Adrenal gland (tissue), 12 donors: ENCODE results near the gene GALNT4. TPM values are rescaled to one million over a fixed set of nuclear protein-coding genes. Genes with fewer than 3 reads are reported as not detected.

Experiments used
- DNase-seq, 7 donors: peaks; one replicate each; pipeline ENCODE4 v3.0.0-alpha.2; 2019 to 2020
- H3K27ac ChIP-seq, 5 donors: fragments of 200-600 bp; sonication (generic) in 4 of 5; 1 replicate in 3 of 5; 2 replicates in 2 of 5; pipeline versions ENCODE4 v1.5.1 to v1.8.0; 2016 to 2020; ENCODE audit warnings: mild to moderate bottlenecking in 1 of 5
- H3K27me3 ChIP-seq: fragments of 200-600 bp; 2 replicates; pipeline ENCODE4 v1.8.0; 2021
- H3K36me3 ChIP-seq, 2 donors: fragments of 200-600 bp; replicated peaks in 1 of 2; 1 replicate in 1 of 2; 2 replicates in 1 of 2; pipeline versions ENCODE4 v1.5.1 to v1.8.0; 2018 to 2022
- H3K4me1 ChIP-seq, 2 donors: fragments of 200-600 bp; replicated peaks in 1 of 2; 1 replicate in 1 of 2; 2 replicates in 1 of 2; pipeline versions ENCODE4 v1.5.1 to v1.8.0; 2018 to 2021
- H3K4me3 ChIP-seq, 4 donors: fragments of 200-600 bp; sonication (generic) in 3 of 4; one replicate each; pipeline ENCODE4 v1.5.1; 2016 to 2018
- H3K9me3 ChIP-seq, 3 donors: fragments of 200-600 bp; sonication (generic) in 1 of 3; replicated peaks in 1 of 3; 1 replicate in 2 of 3; 2 replicates in 1 of 3; pipeline versions ENCODE4 v1.5.1 to v1.8.0; 2016 to 2021
- POLR2A ChIP-seq, 2 donors: fragments of 450-650 bp; IDR thresholded peaks; one replicate each; pipeline ENCODE4 v1.6.1; 2017; ENCODE audit warnings: antibody characterized with exemption in 2 of 2, mild to moderate bottlenecking in 2 of 2, moderate library complexity in 1 of 2
- WGBS, 4 donors: extraction: QIAGEN DNeasy Blood & Tissue Kit in 2 of 4; methylation state at CpG; one replicate each; pipeline versions ENCODE4 v1.1.5 to v1.1.7; 2013 to 2017; 5-methylcytosine and 5-hydroxymethylcytosine counted together
- intact Hi-C, 2 donors: fragments of 100-400 bp; cut with DNase I; formaldehyde crosslinking; loops; one replicate each; pipeline versions ENCODE4 v1.14.1 to v1.15.0; 2022 to 2023
- polyA plus RNA-seq, 3 donors: library from polyadenylated mRNA; stranded (reverse); fragments of 200-250 nt in 2 of 3; fragments of 350-450 nt in 1 of 3; fragmentation: Illumina TruSeq in 1 of 3; extraction: RNeasy Lipid Tissue Mini Kit (QIAGEN cat#74804) in 1 of 3; gene quantifications; one replicate each; pipeline ENCODE4 v1.2.3, GENCODE V29; 2013 to 2014
- total RNA-seq, 9 donors: library from RNA; depleted of rRNA in 4 of 9; stranded (reverse); fragments of >200 nt in 4 of 9; fragments of 120-200 nt in 1 of 9; fragmentation: NEBNext Ultra II Directional in 1 of 9; extraction: Animal tissue kit (Norgen Biotek cat#: 25700) in 1 of 9; gene quantifications; one replicate each; pipeline versions ENCODE4 v1.1.0 to v1.2.4, GENCODE V29; 2013 to 2023
- TF ChIP-seq, protein P1 (sequence below), 6 experiments: fragments of 450-650 bp in 4 of 6; fragments of 200-600 bp in 2 of 6; sonication (generic) in 1 of 6; IDR thresholded peaks; 1 replicate in 5 of 6; 2 replicates in 1 of 6; pipeline versions ENCODE4 v1.5.1 to v1.8.0; 2016 to 2021; ENCODE audit warnings: antibody characterized with exemption in 6 of 6, mild to moderate bottlenecking in 2 of 6, moderate library complexity in 1 of 6
- donor health status: healthy with polysubstance abuse.
- donor health status: Bipolar disorder and iron deficiency.
- donor health status: DM: yes; HTN: yes; CAD: no.
- donor health status: DM: no; HTN: no; CAD: no.
- donor health status: DM: no; HTN: no; CAD: no.
- donor health status: DM: yes; HTN: yes; CAD: no.

Gene GALNT4
- total and polyA plus RNA-seq, 12 donors = 0.74 to 7.2 (median 5.3) TPM

DNA sequence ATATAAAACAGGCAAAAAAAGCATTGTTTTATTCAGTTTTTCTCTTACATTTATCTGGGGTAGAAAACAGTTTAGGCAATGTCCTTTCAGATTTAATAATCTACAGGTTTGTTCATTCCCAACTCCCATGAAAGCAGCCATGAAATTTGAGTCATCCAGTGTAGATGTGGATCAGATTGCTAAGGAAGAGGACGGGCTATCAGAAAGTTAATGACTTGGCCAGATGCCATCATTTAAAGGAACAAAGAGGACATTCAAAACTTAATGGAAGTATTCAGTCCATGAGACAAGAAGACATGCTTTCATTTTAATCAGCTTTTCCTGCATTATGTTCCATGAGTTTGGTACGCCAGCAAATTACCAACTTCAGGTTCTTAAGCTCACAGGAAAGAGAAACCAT, 32.4 kb upstream of the GALNT4 start:
- Histone ChIP-seq H3K4me3 (no peak overlapping the region), H3K27ac (no peak overlapping the region), H3K4me1 (no peaks in the 10 kb centered on the region), H3K27me3 (no peaks in the 10 kb centered on the region), H3K36me3 (no peaks in the 10 kb centered on the region), H3K9me3 (no peaks in the 10 kb centered on the region)
- no peak for DNase-seq
- 54 to 71% (median 60%) methylated on average over 2 of the region's 2 CpGs for WGBS, 4 donors
- TF ChIP-seq, protein P1, sequence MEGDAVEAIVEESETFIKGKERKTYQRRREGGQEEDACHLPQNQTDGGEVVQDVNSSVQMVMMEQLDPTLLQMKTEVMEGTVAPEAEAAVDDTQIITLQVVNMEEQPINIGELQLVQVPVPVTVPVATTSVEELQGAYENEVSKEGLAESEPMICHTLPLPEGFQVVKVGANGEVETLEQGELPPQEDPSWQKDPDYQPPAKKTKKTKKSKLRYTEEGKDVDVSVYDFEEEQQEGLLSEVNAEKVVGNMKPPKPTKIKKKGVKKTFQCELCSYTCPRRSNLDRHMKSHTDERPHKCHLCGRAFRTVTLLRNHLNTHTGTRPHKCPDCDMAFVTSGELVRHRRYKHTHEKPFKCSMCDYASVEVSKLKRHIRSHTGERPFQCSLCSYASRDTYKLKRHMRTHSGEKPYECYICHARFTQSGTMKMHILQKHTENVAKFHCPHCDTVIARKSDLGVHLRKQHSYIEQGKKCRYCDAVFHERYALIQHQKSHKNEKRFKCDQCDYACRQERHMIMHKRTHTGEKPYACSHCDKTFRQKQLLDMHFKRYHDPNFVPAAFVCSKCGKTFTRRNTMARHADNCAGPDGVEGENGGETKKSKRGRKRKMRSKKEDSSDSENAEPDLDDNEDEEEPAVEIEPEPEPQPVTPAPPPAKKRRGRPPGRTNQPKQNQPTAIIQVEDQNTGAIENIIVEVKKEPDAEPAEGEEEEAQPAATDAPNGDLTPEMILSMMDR (IDR thresholded peaks at IDR 0.05) = no peak
- no peak for TF ChIP-seq POLR2A (IDR thresholded peaks at IDR 0.05)
- intact Hi-C loops = no loop called here

DNA sequence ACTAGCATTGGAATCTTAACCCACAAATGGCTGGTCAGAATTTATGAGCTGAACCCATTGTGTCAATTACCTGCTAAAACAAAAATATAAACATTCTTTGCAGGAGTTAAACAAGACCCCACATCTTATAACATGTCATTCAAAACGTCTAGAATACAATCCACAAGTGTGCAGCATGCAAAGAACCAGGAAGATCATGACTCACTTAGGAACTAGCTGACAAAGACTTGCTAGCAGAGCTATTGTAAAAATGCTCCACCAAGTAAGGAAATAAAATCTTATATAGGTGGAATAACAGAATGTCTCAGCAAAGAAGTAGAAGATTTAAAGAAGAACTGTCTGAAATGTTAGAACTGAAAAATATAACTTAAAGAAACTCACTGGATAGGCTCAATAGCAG, 27.8 kb upstream of the GALNT4 start:
- no peak overlapping the region for H3K27ac ChIP-seq
- no peak for TF ChIP-seq POLR2A (IDR thresholded peaks at IDR 0.05)
- TF ChIP-seq, protein P1 (IDR thresholded peaks at IDR 0.05) = no peak
- DNase-seq = no peak
- no peaks in the 10 kb centered on the region for H3K36me3 ChIP-seq
- H3K4me3 ChIP-seq = no peak overlapping the region
- intact Hi-C loops = no loop called here
- no peaks in the 10 kb centered on the region for H3K4me1 ChIP-seq
- no peaks in the 10 kb centered on the region for H3K9me3 ChIP-seq
- 19 to 37% (median 30%) methylated on average over 1 of the region's 1 CpG for WGBS, 4 donors
- H3K27me3 ChIP-seq = no peaks in the 10 kb centered on the region

DNA sequence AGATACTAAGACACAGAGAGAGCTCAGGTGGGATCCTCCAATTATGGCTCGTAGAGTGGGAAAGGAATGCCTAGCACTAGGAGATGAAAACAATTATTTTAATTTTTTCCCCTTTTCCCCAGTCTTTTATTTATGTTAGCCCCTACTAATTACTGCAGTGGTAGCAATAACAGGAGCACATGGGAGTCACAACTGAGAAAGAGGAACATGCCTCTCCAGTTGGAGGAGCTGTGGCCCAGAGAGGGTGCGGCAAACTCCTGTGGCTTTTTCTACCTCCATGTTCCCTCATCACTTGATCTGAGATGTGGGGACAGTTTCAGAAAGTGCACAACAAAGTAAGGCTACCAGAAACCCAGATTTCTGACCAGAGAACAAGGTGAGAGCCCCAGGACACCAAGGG, 27.2 kb upstream of the GALNT4 start:
- DNase-seq = no peak
- H3K4me3 ChIP-seq = no peak overlapping the region
- WGBS, 4 donors = 93 to 97% (median 93%) methylated on average over 2 of the region's 2 CpGs
- H3K4me1 ChIP-seq = no peaks in the 10 kb centered on the region
- TF ChIP-seq POLR2A (IDR thresholded peaks at IDR 0.05) = no peak
- TF ChIP-seq, protein P1 (IDR thresholded peaks at IDR 0.05) = no peak
- no peaks in the 10 kb centered on the region for H3K27me3 ChIP-seq
- H3K27ac ChIP-seq = no peak overlapping the region
- intact Hi-C loops = no loop called here
- H3K9me3 ChIP-seq = no peaks in the 10 kb centered on the region
- no peaks in the 10 kb centered on the region for H3K36me3 ChIP-seq

DNA sequence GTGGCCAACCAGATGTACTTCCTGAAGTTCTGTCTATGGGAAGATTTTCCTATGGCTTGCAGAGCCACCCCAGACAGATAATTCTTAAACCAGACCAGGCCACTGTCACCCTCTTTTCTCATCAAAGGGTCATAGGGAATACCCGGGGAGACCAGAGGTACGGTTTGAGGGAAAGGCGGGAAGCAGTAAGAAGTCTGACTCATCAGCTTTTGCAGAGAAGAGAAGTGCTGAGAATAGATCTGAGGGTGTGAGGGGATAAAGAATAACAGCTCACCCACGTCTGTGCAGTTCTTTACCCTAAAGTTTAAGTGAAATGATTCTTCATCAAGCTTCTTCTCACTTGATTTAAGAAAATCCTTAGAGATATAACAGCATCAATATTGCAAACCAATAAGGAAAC, 22.5 kb upstream of the GALNT4 start:
- TF ChIP-seq POLR2A (IDR thresholded peaks at IDR 0.05) = no peak
- TF ChIP-seq, protein P1 (IDR thresholded peaks at IDR 0.05) = no peak
- Histone ChIP-seq H3K27ac (no peak overlapping the region), H3K9me3 (no peaks in the 10 kb centered on the region), H3K4me3 (no peak overlapping the region), H3K27me3 (no peaks in the 10 kb centered on the region), H3K36me3 (no peaks in the 10 kb centered on the region), H3K4me1 (peaks cover 0 to 14% of the 10 kb centered on the region in 2 donors)
- WGBS, 4 donors = 54 to 72% (median 61%) methylated on average over 4 of the region's 4 CpGs
- no peak for DNase-seq
- intact Hi-C loops = loop anchor here in 1 of 2 donors (10.0 kb wide), 3 partner anchors 168 to 1408 kb away; partner anchors contain the start of gene CCER1
